ENCODE data around the gene KLHL29. TPM values are rescaled to one million over a fixed set of nuclear protein-coding genes. Genes with fewer than 3 reads are reported as not detected.

The KLHL29 gene
- polyA plus RNA-seq, 1 donor from 2014 or later: 42.4 TPM

DNA sequence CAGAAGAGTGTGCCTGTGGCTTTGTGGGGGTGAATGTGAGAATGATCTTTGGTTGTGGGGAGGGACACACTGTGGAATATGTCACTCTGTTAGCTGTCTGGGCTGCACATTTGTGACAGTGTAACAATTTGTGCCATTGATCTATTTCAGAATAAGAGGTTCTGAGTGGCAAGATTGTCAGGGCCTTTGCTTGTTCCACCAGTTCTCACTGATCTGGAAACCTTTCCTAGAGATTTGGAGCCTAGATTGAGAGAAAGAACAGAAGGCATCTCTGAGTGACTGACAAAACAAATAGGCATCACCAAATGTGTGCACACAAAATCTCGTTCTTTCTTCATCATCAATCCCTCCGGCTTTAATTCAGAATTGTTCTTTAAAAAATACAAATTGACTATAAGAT lies 153.6 kb downstream of the KLHL29 start:
- Histone ChIP-seq H3F3A (ENCODE audit: insufficient read depth, low read length, poor library complexity, severe bottlenecking) (no peaks in the 10 kb centered on the region), H3K36me3 (ENCODE audit: insufficient read depth, low read length) (no peaks in the 10 kb centered on the region), H3K27ac (ENCODE audit: low read length) (no peak overlapping the region), H3K9me2 (ENCODE audit: insufficient read depth, low read length) (no peaks in the 10 kb centered on the region), H3K9ac (ENCODE audit: low read length) (no peak overlapping the region), H4K20me1 (ENCODE audit: insufficient read depth) (peaks cover 3% of the 10 kb centered on the region), H3K79me2 (replicated peaks; ENCODE audit: insufficient read depth, low read length) (no peaks in the 10 kb centered on the region), H3K9me3 (ENCODE audit: low read length) (no peaks in the 10 kb centered on the region), H3K27me3 (ENCODE audit: insufficient read depth, low read depth, low read length) (no peaks in the 10 kb centered on the region), H3K4me2 (ENCODE audit: low read length) (no peak overlapping the region), H3K4me3 (ENCODE audit: low read length) (no peak overlapping the region), H2AFZ (ENCODE audit: low read depth, low read length) (no peak overlapping the region)
- no peak for TF ChIP-seq TAF1 (IDR thresholded peaks at IDR 0.05; ENCODE audit: low read depth)
- no peak for TF ChIP-seq MXI1 (conservative IDR thresholded peaks at IDR 0.05; ENCODE audit: poor library complexity, severe bottlenecking)
- no peak for TF ChIP-seq EZH2 (IDR thresholded peaks at IDR 0.05; ENCODE audit: borderline replicate concordance, insufficient read depth, low read length, poor library complexity, severe bottlenecking)
- TF ChIP-seq RAD21 (conservative IDR thresholded peaks at IDR 0.05): no peak
- TF ChIP-seq POLR2AphosphoS5 (IDR thresholded peaks at IDR 0.05): no peak
- TF ChIP-seq, protein P1, sequence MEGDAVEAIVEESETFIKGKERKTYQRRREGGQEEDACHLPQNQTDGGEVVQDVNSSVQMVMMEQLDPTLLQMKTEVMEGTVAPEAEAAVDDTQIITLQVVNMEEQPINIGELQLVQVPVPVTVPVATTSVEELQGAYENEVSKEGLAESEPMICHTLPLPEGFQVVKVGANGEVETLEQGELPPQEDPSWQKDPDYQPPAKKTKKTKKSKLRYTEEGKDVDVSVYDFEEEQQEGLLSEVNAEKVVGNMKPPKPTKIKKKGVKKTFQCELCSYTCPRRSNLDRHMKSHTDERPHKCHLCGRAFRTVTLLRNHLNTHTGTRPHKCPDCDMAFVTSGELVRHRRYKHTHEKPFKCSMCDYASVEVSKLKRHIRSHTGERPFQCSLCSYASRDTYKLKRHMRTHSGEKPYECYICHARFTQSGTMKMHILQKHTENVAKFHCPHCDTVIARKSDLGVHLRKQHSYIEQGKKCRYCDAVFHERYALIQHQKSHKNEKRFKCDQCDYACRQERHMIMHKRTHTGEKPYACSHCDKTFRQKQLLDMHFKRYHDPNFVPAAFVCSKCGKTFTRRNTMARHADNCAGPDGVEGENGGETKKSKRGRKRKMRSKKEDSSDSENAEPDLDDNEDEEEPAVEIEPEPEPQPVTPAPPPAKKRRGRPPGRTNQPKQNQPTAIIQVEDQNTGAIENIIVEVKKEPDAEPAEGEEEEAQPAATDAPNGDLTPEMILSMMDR (IDR thresholded peaks at IDR 0.05; ENCODE audit: poor library complexity, severe bottlenecking): no peak
- TF ChIP-seq, protein P2, sequence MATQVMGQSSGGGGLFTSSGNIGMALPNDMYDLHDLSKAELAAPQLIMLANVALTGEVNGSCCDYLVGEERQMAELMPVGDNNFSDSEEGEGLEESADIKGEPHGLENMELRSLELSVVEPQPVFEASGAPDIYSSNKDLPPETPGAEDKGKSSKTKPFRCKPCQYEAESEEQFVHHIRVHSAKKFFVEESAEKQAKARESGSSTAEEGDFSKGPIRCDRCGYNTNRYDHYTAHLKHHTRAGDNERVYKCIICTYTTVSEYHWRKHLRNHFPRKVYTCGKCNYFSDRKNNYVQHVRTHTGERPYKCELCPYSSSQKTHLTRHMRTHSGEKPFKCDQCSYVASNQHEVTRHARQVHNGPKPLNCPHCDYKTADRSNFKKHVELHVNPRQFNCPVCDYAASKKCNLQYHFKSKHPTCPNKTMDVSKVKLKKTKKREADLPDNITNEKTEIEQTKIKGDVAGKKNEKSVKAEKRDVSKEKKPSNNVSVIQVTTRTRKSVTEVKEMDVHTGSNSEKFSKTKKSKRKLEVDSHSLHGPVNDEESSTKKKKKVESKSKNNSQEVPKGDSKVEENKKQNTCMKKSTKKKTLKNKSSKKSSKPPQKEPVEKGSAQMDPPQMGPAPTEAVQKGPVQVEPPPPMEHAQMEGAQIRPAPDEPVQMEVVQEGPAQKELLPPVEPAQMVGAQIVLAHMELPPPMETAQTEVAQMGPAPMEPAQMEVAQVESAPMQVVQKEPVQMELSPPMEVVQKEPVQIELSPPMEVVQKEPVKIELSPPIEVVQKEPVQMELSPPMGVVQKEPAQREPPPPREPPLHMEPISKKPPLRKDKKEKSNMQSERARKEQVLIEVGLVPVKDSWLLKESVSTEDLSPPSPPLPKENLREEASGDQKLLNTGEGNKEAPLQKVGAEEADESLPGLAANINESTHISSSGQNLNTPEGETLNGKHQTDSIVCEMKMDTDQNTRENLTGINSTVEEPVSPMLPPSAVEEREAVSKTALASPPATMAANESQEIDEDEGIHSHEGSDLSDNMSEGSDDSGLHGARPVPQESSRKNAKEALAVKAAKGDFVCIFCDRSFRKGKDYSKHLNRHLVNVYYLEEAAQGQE (IDR thresholded peaks at IDR 0.05; ENCODE audit: borderline replicate concordance): no peak
- no peak for TF ChIP-seq EP300 (conservative IDR thresholded peaks at IDR 0.05; ENCODE audit: poor library complexity, severe bottlenecking)
- no peak for TF ChIP-seq SMC3 (conservative IDR thresholded peaks at IDR 0.05; ENCODE audit: poor library complexity)

DNA sequence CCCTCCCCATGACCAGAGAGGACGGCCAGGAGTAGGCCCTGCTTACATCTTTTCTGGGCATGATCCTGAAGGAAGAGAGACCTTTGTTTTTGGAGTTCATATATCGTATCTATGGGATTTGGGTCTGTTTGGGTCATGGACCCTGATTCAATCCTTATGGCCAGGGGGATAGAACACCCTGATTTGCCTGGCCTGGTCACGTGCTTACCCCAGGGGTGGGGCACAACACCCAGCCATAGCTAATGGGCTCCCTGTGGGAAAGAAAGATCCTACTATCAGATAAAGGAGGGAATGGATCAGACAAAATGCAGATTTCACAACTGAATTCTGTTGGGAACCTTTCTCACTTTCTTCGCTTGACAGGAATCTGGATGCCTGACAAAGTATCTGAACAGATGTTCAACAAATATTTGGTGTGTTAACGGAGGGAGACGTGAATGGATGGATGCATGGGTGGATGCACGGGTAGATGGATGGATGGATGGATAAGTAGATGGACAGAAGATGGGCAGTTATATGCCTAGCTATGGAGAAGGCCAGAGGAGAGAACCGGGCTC lies 155.9 kb downstream of the KLHL29 start:
- no peak overlapping the region for H3K9ac ChIP-seq (ENCODE audit: low read length)
- TF ChIP-seq SMC3 (conservative IDR thresholded peaks at IDR 0.05; ENCODE audit: poor library complexity): no peak
- TF ChIP-seq EZH2 (IDR thresholded peaks at IDR 0.05; ENCODE audit: borderline replicate concordance, insufficient read depth, low read length, poor library complexity, severe bottlenecking): no peak
- TF ChIP-seq, protein P1 (IDR thresholded peaks at IDR 0.05; ENCODE audit: poor library complexity, severe bottlenecking): no peak
- TF ChIP-seq RAD21 (conservative IDR thresholded peaks at IDR 0.05): no peak
- no peak for TF ChIP-seq MXI1 (conservative IDR thresholded peaks at IDR 0.05; ENCODE audit: poor library complexity, severe bottlenecking)
- no peaks in the 10 kb centered on the region for H3K9me3 ChIP-seq (ENCODE audit: low read length)
- no peak overlapping the region for H3K27ac ChIP-seq (ENCODE audit: low read length)
- no peaks in the 10 kb centered on the region for H3K79me2 ChIP-seq (replicated peaks; ENCODE audit: insufficient read depth, low read length)
- no peaks in the 10 kb centered on the region for H3K36me3 ChIP-seq (ENCODE audit: insufficient read depth, low read length)
- peaks cover 4% of the 10 kb centered on the region for H4K20me1 ChIP-seq (ENCODE audit: insufficient read depth)
- no peaks in the 10 kb centered on the region for H3K9me2 ChIP-seq (ENCODE audit: insufficient read depth, low read length)
- H3K4me2 ChIP-seq (ENCODE audit: low read length): no peak overlapping the region
- no peak overlapping the region for H2AFZ ChIP-seq (ENCODE audit: low read depth, low read length)
- no peak overlapping the region for H3K4me3 ChIP-seq (ENCODE audit: low read length)
- no peaks in the 10 kb centered on the region for H3K27me3 ChIP-seq (ENCODE audit: insufficient read depth, low read depth, low read length)
- H3F3A ChIP-seq (ENCODE audit: insufficient read depth, low read length, poor library complexity, severe bottlenecking): no peaks in the 10 kb centered on the region
